Activated CD8-positive, alpha-beta memory T cell treated with anti-CD3 and anti-CD28 coated beads, Interleukin-2, amount 50 U/mL, for 24 hours (primary cell): ENCODE measurements around the gene HOXA11.

Experiments used
- DNase-seq: peaks from one replicate; pipeline ENCODE4 v3.0.0-alpha.2; 2020; ENCODE audit errors: extremely low read depth

Gene HOXA11

GRCh38 chr7:27133409-27134231 lies 51.4 kb downstream of the HOXA11 start:
- no peak for DNase-seq

- DNase-seq: no peak
These were observed 52.1 kb downstream of the HOXA11 start for GRCh38 chr7:27132978-27133377.

DNA sequence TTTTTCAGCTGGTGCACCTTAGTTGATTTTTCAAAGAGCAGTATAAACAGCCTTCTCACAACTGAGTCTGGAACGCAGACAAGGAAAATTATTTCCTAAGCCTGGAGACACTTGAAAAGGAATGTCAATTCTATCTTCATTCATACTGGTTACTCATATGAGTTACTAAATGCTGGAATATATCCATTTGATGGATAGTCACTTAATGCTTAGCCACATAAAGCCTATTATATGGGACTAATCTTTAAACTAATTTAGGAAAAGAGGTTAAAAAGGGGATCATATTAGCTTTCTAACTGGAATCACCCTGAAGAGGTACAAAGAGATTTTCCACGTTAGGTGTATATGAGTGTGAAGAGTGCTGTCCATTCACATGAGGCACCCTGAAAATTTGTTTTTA lies 52.8 kb downstream of the HOXA11 start:
- DNase-seq: no peak

GRCh38 chr7:27131390-27131819 lies 53.6 kb downstream of the HOXA11 start:
- DNase-seq: no peak
